Esophagus muscularis mucosa (tissue), 4 donors: ENCODE results near the gene LRFN5. TPM values are rescaled to one million over a fixed set of nuclear protein-coding genes. Genes with fewer than 3 reads are reported as not detected.
A peak's percentile ranks its signal among the peaks of the same experiment; 100 is the strongest.
"Not testable (repeated sequence)": the region's sequence is repeated elsewhere in the genome, so short reads cannot be mapped to it uniquely, and the experiment has no call there.

Experiments
- DNase-seq: peaks from one replicate; pipeline ENCODE4 v3.0.0-alpha.2; 2017; ENCODE audit errors: extremely low spot score
- H3K27ac ChIP-seq, 4 donors: fragments of 200-600 bp; sonication (generic); replicated peaks in 1 of 4; 1 replicate in 3 of 4; 2 replicates in 1 of 4; pipeline ENCODE4 v1.5.1; 2016 to 2019; ENCODE audit warnings: mild to moderate bottlenecking in 1 of 4
- H3K27me3 ChIP-seq, 4 donors: fragments of 200-600 bp; sonication (generic); one replicate each; pipeline versions ENCODE4 v1.5.1 to v1.6.0; 2016 to 2019
- H3K36me3 ChIP-seq, 4 donors: fragments of 200-600 bp; sonication (generic); one replicate each; pipeline ENCODE4 v1.5.1; 2016 to 2019
- H3K4me1 ChIP-seq, 4 donors: fragments of 200-600 bp; sonication (generic); one replicate each; pipeline ENCODE4 v1.5.1; 2016 to 2019
- H3K4me3 ChIP-seq, 4 donors: fragments of 200-600 bp; sonication (generic); 1 replicate in 2 of 4; 2 replicates in 2 of 4; pipeline ENCODE4 v1.5.1; 2016 to 2019; ENCODE audit warnings: mild to moderate bottlenecking in 4 of 4, moderate library complexity in 1 of 4
- H3K9me3 ChIP-seq, 4 donors: fragments of 200-600 bp; sonication (generic); 1 replicate in 3 of 4; 2 replicates in 1 of 4; pipeline ENCODE4 v1.5.1; 2016 to 2019
- EP300 ChIP-seq: sonication (generic); formaldehyde crosslinking; IDR thresholded peaks from one replicate; pipeline ENCODE4 v1.6.1; 2017; ENCODE audit warnings: antibody characterized with exemption
- POLR2A ChIP-seq: fragments of 450-650 bp; IDR thresholded peaks from one replicate; pipeline ENCODE4 v1.6.1; 2017; ENCODE audit warnings: antibody characterized with exemption, moderate library complexity, mild to moderate bottlenecking, low read depth
- POLR2AphosphoS5 ChIP-seq, 2 donors: sonication (generic); formaldehyde crosslinking; IDR thresholded peaks; one replicate each; pipeline ENCODE4 v1.6.1; 2017; ENCODE audit warnings: antibody characterized with exemption in 2 of 2
- WGBS: methylation state at CpG from one replicate; pipeline ENCODE4 v1.1.5; 2018; 5-methylcytosine and 5-hydroxymethylcytosine counted together
- intact Hi-C: fragments of 100-400 bp; cut with DNase I; formaldehyde crosslinking; loops from one replicate; pipeline ENCODE4 v1.15.1; 2023
- total RNA-seq, 4 donors: library from RNA; depleted of rRNA; stranded (reverse); fragments of >200 nt; gene quantifications; one replicate each; pipeline versions ENCODE4 v1.1.0 to v1.2.1, GENCODE V29; 2016
- TF ChIP-seq, protein P1 (sequence below), 3 experiments: fragments of 200-600 bp in 2 of 3; fragments of 450-650 bp in 1 of 3; sonication (generic) in 2 of 3; IDR thresholded peaks; one replicate each; pipeline ENCODE4 v1.5.1; 2017 to 2019; ENCODE audit warnings: antibody characterized with exemption in 3 of 3, mild to moderate bottlenecking in 2 of 3, moderate library complexity in 1 of 3

Gene LRFN5
- total RNA-seq, 4 donors from 2014 or later: 2.1 to 4.6 (median 3.3) TPM

DNA sequence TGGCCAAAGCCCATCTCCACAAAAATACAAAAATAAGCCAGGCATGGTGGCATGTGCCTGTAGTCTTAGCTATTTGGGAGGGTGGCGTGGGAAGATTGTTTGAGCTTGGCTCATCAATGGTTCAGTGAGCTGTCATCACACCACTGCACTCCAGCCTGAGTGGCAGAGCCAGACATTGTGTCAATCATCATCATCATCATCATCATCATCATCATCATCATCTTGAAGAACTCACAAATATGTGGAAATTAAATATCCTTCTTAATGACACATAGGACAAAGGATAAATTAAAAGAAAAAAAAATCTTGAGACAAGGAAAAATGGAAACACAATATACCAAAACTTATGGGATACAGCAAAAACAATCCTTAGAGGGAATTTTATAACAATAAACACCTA is 132.5 kb downstream of the LRFN5 start:
- intact Hi-C loops: no loop called here
- H3K27ac ChIP-seq: no peak overlapping the region
- no peaks in the 10 kb centered on the region for H3K27me3 ChIP-seq
- no peak overlapping the region for H3K4me3 ChIP-seq
- TF ChIP-seq POLR2AphosphoS5 (IDR thresholded peaks at IDR 0.05): no peak
- no peak for TF ChIP-seq POLR2A
- no peak for TF ChIP-seq EP300
- TF ChIP-seq, protein P1, sequence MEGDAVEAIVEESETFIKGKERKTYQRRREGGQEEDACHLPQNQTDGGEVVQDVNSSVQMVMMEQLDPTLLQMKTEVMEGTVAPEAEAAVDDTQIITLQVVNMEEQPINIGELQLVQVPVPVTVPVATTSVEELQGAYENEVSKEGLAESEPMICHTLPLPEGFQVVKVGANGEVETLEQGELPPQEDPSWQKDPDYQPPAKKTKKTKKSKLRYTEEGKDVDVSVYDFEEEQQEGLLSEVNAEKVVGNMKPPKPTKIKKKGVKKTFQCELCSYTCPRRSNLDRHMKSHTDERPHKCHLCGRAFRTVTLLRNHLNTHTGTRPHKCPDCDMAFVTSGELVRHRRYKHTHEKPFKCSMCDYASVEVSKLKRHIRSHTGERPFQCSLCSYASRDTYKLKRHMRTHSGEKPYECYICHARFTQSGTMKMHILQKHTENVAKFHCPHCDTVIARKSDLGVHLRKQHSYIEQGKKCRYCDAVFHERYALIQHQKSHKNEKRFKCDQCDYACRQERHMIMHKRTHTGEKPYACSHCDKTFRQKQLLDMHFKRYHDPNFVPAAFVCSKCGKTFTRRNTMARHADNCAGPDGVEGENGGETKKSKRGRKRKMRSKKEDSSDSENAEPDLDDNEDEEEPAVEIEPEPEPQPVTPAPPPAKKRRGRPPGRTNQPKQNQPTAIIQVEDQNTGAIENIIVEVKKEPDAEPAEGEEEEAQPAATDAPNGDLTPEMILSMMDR (IDR thresholded peaks at IDR 0.05): no peak
- no peaks in the 10 kb centered on the region for H3K9me3 ChIP-seq
- WGBS: 94% methylated on average over 1 of the region's 1 CpG
- no peaks in the 10 kb centered on the region for H3K36me3 ChIP-seq
- DNase-seq: no peak
- no peaks in the 10 kb centered on the region for H3K4me1 ChIP-seq

DNA sequence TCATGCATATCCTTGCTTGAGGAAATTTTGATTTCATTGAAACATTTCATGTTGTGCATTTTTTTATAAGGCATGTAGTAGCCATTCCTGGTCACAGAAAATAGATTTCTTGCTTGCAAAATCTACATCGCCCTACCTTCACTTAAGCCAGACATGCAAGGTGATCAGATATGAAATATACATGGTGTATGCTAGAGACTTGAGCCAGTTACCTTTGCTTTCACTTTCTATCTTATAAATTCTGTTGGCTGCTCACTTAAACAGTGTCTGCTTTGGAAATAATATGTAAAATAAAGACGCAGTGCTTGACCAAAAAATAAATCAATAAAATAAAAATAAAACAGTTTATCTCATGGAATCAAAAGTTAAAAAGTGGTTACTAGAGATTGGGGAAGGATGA is 136.5 kb downstream of the LRFN5 start:
- DNase-seq: no peak
- TF ChIP-seq, protein P1 (IDR thresholded peaks at IDR 0.05): no peak
- no peak for TF ChIP-seq POLR2AphosphoS5 (IDR thresholded peaks at IDR 0.05)
- no peak for TF ChIP-seq EP300
- TF ChIP-seq POLR2A: no peak
- Histone ChIP-seq H3K4me3 (no peak overlapping the region), H3K36me3 (no peaks in the 10 kb centered on the region), H3K27me3 (no peaks in the 10 kb centered on the region), H3K4me1 (no peaks in the 10 kb centered on the region), H3K27ac (no peak overlapping the region), H3K9me3 (no peaks in the 10 kb centered on the region)
- intact Hi-C loops: no loop called here
- WGBS: 96% methylated on average over 2 of the region's 2 CpGs

DNA sequence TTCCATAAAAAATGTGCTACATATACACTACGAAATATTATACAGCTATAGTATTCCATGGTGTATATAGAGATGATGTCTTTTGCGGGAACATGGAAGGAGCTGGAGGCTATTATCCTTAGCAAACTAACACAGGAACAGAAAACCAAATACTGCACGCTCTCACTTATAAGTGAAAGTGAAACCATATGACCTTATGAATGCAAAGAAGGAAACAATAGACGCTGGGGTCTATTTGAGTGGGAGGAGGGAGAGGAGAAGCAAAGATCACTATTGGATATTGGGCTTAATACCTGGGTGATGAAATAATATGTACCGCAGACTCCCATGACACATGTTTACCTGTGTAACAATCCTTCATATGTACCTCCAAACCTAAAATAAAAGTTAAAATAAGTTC is 142.8 kb downstream of the LRFN5 start:
- Histone ChIP-seq H3K4me1 (no peaks in the 10 kb centered on the region), H3K27me3 (no peaks in the 10 kb centered on the region), H3K36me3 (no peaks in the 10 kb centered on the region), H3K27ac (no peak overlapping the region), H3K4me3 (peak overlapping the region; percentile 27 to 51 (median 34)), H3K9me3 (peaks cover 0 to 5% (median 0%) of the 10 kb centered on the region in 4 donors)
- 53% methylated on average over 5 of the region's 5 CpGs for WGBS
- TF ChIP-seq POLR2AphosphoS5 (IDR thresholded peaks at IDR 0.05) (no peak), POLR2A (no peak), EP300 (no peak)
- TF ChIP-seq, protein P1 (IDR thresholded peaks at IDR 0.05): no peak
- DNase-seq: no peak
- intact Hi-C loops: no loop called here

DNA sequence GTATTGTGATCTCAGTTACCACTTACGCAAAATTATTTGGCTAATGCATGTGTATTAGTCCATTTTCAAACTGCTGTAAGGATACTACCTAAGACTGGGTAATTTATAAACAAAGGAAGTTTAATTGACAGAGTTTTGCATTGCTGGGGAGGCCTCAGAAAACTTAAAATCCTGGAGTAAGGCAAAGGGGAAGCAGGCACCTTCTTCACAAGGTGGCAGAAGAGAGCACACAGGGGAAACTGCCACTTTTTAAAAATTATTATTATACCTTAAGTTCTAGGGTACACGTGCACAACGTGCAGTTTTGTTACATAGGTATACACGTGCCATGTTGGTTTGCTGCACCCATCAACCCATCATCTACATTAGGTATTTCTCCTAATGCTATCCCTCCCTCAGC is 143.9 kb downstream of the LRFN5 start:
- H3K9me3 ChIP-seq, intact Hi-C loops, DNase-seq, H3K27me3 ChIP-seq, H3K27ac ChIP-seq, H3K4me1 ChIP-seq, H3K36me3 ChIP-seq, H3K4me3 ChIP-seq: not testable (repeated sequence)
- WGBS: 85% methylated on average over 4 of the region's 4 CpGs

DNA sequence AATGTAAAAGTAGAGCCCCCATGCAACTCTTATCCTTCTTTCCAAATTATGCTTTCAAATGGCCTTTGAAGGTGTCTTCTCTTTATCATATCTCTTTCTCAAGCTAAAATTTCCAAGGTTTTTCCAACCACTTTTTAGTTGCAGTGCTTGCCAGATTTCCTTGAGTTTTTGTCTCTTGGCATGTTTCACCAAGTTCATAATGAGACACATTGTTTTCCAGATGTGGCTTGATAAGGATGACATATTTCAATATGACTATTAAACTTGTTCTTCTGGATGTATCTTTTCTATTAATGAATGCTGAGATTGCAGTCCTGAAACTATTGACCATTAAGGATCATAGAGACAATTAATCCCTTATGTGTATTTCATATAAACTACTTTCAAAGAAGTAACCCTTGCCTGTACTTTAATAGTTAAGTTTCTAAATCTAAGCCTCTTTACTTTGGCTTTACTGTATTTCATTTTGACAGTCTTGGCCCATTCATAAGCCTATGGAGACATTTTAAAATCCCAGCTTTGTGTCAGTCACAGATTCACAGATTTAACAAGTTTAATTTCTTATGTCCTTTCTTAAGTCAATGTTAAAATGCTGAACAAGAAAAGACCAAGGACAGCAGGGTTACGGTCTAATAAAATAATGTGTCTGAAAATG is 151.5 kb downstream of the LRFN5 start:
- DNase-seq: no peak
- H3K4me3 ChIP-seq: no peak overlapping the region
- intact Hi-C loops: no loop called here
- 76% methylated on average over 1 of the region's 1 CpG for WGBS
- H3K36me3 ChIP-seq: no peaks in the 10 kb centered on the region
- TF ChIP-seq POLR2AphosphoS5 (IDR thresholded peaks at IDR 0.05): no peak
- no peak for TF ChIP-seq EP300
- TF ChIP-seq, protein P1 (IDR thresholded peaks at IDR 0.05): no peak
- TF ChIP-seq POLR2A: no peak
- no peaks in the 10 kb centered on the region for H3K9me3 ChIP-seq
- no peaks in the 10 kb centered on the region for H3K4me1 ChIP-seq
- H3K27ac ChIP-seq: no peak overlapping the region
- H3K27me3 ChIP-seq: no peaks in the 10 kb centered on the region
